ENCODE results near the gene STAMBPL1. TPM values are rescaled to one million over a fixed set of nuclear protein-coding genes. Genes with fewer than 3 reads are reported as not detected.

STAMBPL1 gene
- polyA plus RNA-seq, 1 donor from 2014 or later = 21.9 TPM

- H3K9me2 ChIP-seq (ENCODE audit: insufficient read depth, low read length) = no peaks in the 10 kb centered on the region
- H3K9ac ChIP-seq (ENCODE audit: low read length) = no peak overlapping the region
- no peak overlapping the region for H3K27ac ChIP-seq (ENCODE audit: low read length)
- no peaks in the 10 kb centered on the region for H3K79me2 ChIP-seq (replicated peaks; ENCODE audit: insufficient read depth, low read length)
- no peaks in the 10 kb centered on the region for H3F3A ChIP-seq (ENCODE audit: insufficient read depth, low read length, poor library complexity, severe bottlenecking)
- H3K9me3 ChIP-seq (ENCODE audit: low read length) = no peaks in the 10 kb centered on the region
- no peaks in the 10 kb centered on the region for H4K20me1 ChIP-seq (ENCODE audit: insufficient read depth)
- H3K36me3 ChIP-seq (ENCODE audit: insufficient read depth, low read length) = no peaks in the 10 kb centered on the region
- no peak overlapping the region for H3K4me3 ChIP-seq (ENCODE audit: low read length)
- TF ChIP-seq EZH2 (IDR thresholded peaks at IDR 0.05; ENCODE audit: borderline replicate concordance, insufficient read depth, low read length, poor library complexity, severe bottlenecking) (no peak), REST (IDR thresholded peaks at IDR 0.05; ENCODE audit: borderline replicate concordance) (no peak), TAF1 (IDR thresholded peaks at IDR 0.05; ENCODE audit: low read depth) (no peak), POLR2AphosphoS5 (IDR thresholded peaks at IDR 0.05) (no peak), EP300 (conservative IDR thresholded peaks at IDR 0.05; ENCODE audit: poor library complexity, severe bottlenecking) (no peak), CTCF (IDR thresholded peaks at IDR 0.05; ENCODE audit: poor library complexity, severe bottlenecking) (no peak), SMC3 (conservative IDR thresholded peaks at IDR 0.05; ENCODE audit: poor library complexity) (no peak), RAD21 (conservative IDR thresholded peaks at IDR 0.05) (no peak), MXI1 (conservative IDR thresholded peaks at IDR 0.05; ENCODE audit: poor library complexity, severe bottlenecking) (no peak)
- H2AFZ ChIP-seq (ENCODE audit: low read depth, low read length) = no peak overlapping the region
- H3K4me2 ChIP-seq (ENCODE audit: low read length) = no peak overlapping the region
- H3K27me3 ChIP-seq (ENCODE audit: insufficient read depth, low read depth, low read length) = no peaks in the 10 kb centered on the region
Observed at GRCh38 chr10:88946200-88946599, 66.2 kb downstream of the STAMBPL1 start.

GRCh38 chr10:88946965-88947590 lies 67.0 kb downstream of the STAMBPL1 start:
- Histone ChIP-seq H3K4me2 (ENCODE audit: low read length) (no peak overlapping the region), H3K9ac (ENCODE audit: low read length) (no peak overlapping the region), H2AFZ (ENCODE audit: low read depth, low read length) (no peak overlapping the region), H3K9me3 (ENCODE audit: low read length) (no peaks in the 10 kb centered on the region), H4K20me1 (ENCODE audit: insufficient read depth) (no peaks in the 10 kb centered on the region), H3K9me2 (ENCODE audit: insufficient read depth, low read length) (no peaks in the 10 kb centered on the region), H3F3A (ENCODE audit: insufficient read depth, low read length, poor library complexity, severe bottlenecking) (no peaks in the 10 kb centered on the region), H3K27me3 (ENCODE audit: insufficient read depth, low read depth, low read length) (no peaks in the 10 kb centered on the region), H3K4me3 (ENCODE audit: low read length) (no peak overlapping the region), H3K27ac (ENCODE audit: low read length) (no peak overlapping the region), H3K36me3 (ENCODE audit: insufficient read depth, low read length) (no peaks in the 10 kb centered on the region), H3K79me2 (replicated peaks; ENCODE audit: insufficient read depth, low read length) (no peaks in the 10 kb centered on the region)
- TF ChIP-seq REST (IDR thresholded peaks at IDR 0.05; ENCODE audit: borderline replicate concordance) (no peak), TAF1 (IDR thresholded peaks at IDR 0.05; ENCODE audit: low read depth) (no peak), EP300 (conservative IDR thresholded peaks at IDR 0.05; ENCODE audit: poor library complexity, severe bottlenecking) (no peak), POLR2AphosphoS5 (IDR thresholded peaks at IDR 0.05) (no peak), RAD21 (conservative IDR thresholded peaks at IDR 0.05) (no peak), SMC3 (conservative IDR thresholded peaks at IDR 0.05; ENCODE audit: poor library complexity) (no peak), MXI1 (conservative IDR thresholded peaks at IDR 0.05; ENCODE audit: poor library complexity, severe bottlenecking) (no peak), EZH2 (IDR thresholded peaks at IDR 0.05; ENCODE audit: borderline replicate concordance, insufficient read depth, low read length, poor library complexity, severe bottlenecking) (no peak), CTCF (IDR thresholded peaks at IDR 0.05; ENCODE audit: poor library complexity, severe bottlenecking) (no peak)

Measured in neural cell (in vitro differentiated cells).